Lung microvascular endothelial cell (primary cell): ENCODE measurements around the gene EPHB1. TPM values are rescaled to one million over a fixed set of nuclear protein-coding genes. Genes with fewer than 3 reads are reported as not detected.

ENCODE experiments used
- total RNA-seq: library from RNA; depleted of rRNA; stranded (reverse); fragments of >200 nt; gene quantifications from 2 replicates; pipeline ENCODE4 v1.2.1, GENCODE V29; 2014

EPHB1 gene
- total RNA-seq, 1 donor from 2014 or later = 4.2 TPM

Other genes with a start within 250 kb of the EPHB1 start
- gene KY, start 144.2 kb upstream of the EPHB1 start, total RNA-seq = not detected in 2 replicates